ENCODE data around the gene PPP1R2. TPM values are rescaled to one million over a fixed set of nuclear protein-coding genes. Genes with fewer than 3 reads are reported as not detected.

PPP1R2 gene
- total and polyA plus RNA-seq, 2 of the 13 experiments (the other 11 are each of a cell fraction or from before 2014, with no cell fraction given) = 36.5 to 86.5 TPM

DNA sequence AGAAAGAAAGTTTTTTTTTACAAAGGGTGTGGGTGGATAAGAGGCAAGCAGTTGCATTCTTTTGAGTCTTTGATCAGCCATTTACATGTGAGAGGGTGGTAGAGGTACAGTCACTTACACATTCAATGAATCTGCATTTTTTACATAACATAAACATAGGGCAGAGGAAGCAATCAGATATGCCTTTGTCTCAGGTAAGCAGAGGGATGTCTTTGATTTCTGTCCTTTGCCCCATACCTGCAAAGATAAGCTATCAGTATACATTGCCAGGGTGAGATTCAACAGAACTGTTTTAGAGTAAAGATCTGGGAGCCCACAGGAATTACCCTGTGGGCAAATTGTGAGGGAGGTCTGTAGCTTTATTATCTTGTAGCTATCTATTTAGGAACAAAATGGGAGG lies 5.4 kb upstream of the PPP1R2 start (continued):
- TF ChIP-seq, protein P1, sequence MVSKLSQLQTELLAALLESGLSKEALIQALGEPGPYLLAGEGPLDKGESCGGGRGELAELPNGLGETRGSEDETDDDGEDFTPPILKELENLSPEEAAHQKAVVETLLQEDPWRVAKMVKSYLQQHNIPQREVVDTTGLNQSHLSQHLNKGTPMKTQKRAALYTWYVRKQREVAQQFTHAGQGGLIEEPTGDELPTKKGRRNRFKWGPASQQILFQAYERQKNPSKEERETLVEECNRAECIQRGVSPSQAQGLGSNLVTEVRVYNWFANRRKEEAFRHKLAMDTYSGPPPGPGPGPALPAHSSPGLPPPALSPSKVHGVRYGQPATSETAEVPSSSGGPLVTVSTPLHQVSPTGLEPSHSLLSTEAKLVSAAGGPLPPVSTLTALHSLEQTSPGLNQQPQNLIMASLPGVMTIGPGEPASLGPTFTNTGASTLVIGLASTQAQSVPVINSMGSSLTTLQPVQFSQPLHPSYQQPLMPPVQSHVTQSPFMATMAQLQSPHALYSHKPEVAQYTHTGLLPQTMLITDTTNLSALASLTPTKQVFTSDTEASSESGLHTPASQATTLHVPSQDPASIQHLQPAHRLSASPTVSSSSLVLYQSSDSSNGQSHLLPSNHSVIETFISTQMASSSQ (IDR thresholded peaks at IDR 0.05; ENCODE audit: low read depth) = 0 out of 2 replicates have a peak, but pooled peaks have one; percentile 13
- TF ChIP-seq, protein P1 (CRISPR knock-in tag; IDR thresholded peaks at IDR 0.05; ENCODE audit: borderline replicate concordance) = peak; percentile 37; the same call in 1 of the 2 replicates
- TF ChIP-seq MZF1 (CRISPR knock-in tag; IDR thresholded peaks at IDR 0.05; ENCODE audit: borderline replicate concordance) (no peak), ZNF350 (CRISPR knock-in tag; IDR thresholded peaks at IDR 0.05; ENCODE audit: borderline replicate concordance, low read depth) (no peak), ZEB1 (IDR thresholded peaks at IDR 0.05; ENCODE audit: insufficient replicate concordance, low read depth) (peak; percentile 93), ZNF841 (CRISPR knock-in tag; IDR thresholded peaks at IDR 0.05; ENCODE audit: borderline replicate concordance) (no peak), KLF12 (CRISPR knock-in tag; IDR thresholded peaks at IDR 0.05; ENCODE audit: borderline replicate concordance) (no peak), ZNF282 (IDR thresholded peaks at IDR 0.05; ENCODE audit: partially characterized antibody) (no peak), FOXJ3 (CRISPR knock-in tag; IDR thresholded peaks at IDR 0.05; ENCODE audit: borderline replicate concordance) (peak; percentile 29; the same call in 1 of the 2 replicates), HDAC6 (IDR thresholded peaks at IDR 0.05; ENCODE audit: low read depth, low read length) (no peak), ZFP62 (CRISPR knock-in tag; IDR thresholded peaks at IDR 0.05) (no peak), ZSCAN29 (CRISPR knock-in tag; conservative IDR thresholded peaks at IDR 0.05) (no peak)
- TF ChIP-seq, protein P2, sequence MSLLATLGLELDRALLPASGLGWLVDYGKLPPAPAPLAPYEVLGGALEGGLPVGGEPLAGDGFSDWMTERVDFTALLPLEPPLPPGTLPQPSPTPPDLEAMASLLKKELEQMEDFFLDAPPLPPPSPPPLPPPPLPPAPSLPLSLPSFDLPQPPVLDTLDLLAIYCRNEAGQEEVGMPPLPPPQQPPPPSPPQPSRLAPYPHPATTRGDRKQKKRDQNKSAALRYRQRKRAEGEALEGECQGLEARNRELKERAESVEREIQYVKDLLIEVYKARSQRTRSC (CRISPR knock-in tag; IDR thresholded peaks at IDR 0.05; ENCODE audit: low read depth) = no peak
- TF ChIP-seq, protein P3, sequence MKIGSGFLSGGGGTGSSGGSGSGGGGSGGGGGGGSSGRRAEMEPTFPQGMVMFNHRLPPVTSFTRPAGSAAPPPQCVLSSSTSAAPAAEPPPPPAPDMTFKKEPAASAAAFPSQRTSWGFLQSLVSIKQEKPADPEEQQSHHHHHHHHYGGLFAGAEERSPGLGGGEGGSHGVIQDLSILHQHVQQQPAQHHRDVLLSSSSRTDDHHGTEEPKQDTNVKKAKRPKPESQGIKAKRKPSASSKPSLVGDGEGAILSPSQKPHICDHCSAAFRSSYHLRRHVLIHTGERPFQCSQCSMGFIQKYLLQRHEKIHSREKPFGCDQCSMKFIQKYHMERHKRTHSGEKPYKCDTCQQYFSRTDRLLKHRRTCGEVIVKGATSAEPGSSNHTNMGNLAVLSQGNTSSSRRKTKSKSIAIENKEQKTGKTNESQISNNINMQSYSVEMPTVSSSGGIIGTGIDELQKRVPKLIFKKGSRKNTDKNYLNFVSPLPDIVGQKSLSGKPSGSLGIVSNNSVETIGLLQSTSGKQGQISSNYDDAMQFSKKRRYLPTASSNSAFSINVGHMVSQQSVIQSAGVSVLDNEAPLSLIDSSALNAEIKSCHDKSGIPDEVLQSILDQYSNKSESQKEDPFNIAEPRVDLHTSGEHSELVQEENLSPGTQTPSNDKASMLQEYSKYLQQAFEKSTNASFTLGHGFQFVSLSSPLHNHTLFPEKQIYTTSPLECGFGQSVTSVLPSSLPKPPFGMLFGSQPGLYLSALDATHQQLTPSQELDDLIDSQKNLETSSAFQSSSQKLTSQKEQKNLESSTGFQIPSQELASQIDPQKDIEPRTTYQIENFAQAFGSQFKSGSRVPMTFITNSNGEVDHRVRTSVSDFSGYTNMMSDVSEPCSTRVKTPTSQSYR (CRISPR knock-in tag; IDR thresholded peaks at IDR 0.05; ENCODE audit: borderline replicate concordance) = no peak
- TF ChIP-seq, protein P4, sequence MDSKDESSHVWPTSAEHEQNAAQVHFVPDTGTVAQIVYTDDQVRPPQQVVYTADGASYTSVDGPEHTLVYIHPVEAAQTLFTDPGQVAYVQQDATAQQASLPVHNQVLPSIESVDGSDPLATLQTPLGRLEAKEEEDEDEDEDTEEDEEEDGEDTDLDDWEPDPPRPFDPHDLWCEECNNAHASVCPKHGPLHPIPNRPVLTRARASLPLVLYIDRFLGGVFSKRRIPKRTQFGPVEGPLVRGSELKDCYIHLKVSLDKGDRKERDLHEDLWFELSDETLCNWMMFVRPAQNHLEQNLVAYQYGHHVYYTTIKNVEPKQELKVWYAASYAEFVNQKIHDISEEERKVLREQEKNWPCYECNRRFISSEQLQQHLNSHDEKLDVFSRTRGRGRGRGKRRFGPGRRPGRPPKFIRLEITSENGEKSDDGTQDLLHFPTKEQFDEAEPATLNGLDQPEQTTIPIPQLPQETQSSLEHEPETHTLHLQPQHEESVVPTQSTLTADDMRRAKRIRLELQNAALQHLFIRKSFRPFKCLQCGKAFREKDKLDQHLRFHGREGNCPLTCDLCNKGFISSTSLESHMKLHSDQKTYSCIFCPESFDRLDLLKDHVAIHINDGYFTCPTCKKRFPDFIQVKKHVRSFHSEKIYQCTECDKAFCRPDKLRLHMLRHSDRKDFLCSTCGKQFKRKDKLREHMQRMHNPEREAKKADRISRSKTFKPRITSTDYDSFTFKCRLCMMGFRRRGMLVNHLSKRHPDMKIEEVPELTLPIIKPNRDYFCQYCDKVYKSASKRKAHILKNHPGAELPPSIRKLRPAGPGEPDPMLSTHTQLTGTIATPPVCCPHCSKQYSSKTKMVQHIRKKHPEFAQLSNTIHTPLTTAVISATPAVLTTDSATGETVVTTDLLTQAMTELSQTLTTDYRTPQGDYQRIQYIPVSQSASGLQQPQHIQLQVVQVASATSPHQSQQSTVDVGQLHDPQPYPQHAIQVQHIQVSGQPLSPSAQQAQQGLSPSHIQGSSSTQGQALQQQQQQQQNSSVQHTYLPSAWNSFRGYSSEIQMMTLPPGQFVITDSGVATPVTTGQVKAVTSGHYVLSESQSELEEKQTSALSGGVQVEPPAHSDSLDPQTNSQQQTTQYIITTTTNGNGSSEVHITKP (CRISPR knock-in tag; IDR thresholded peaks at IDR 0.05; ENCODE audit: low read depth) = no peak
- TF ChIP-seq, protein P5, sequence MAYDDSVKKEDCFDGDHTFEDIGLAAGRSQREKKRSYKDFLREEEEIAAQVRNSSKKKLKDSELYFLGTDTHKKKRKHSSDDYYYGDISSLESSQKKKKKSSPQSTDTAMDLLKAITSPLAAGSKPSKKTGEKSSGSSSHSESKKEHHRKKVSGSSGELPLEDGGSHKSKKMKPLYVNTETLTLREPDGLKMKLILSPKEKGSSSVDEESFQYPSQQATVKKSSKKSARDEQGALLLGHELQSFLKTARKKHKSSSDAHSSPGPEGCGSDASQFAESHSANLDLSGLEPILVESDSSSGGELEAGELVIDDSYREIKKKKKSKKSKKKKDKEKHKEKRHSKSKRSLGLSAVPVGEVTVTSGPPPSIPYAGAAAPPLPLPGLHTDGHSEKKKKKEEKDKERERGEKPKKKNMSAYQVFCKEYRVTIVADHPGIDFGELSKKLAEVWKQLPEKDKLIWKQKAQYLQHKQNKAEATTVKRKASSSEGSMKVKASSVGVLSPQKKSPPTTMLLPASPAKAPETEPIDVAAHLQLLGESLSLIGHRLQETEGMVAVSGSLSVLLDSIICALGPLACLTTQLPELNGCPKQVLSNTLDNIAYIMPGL (CRISPR knock-in tag; IDR thresholded peaks at IDR 0.05; ENCODE audit: borderline replicate concordance in 1 of 2, low read depth in 1 of 2) = no peak
